OCI-LY1 (cell line): ENCODE results near the gene OR52J3.

ENCODE experiments used
- EZH2 ChIP-seq: fragments of 200-600 bp; sonication (generic), shearing (Covaris generic); IDR thresholded peaks from 2 replicates; pipeline ENCODE4 v1.8.0; 2017; ENCODE audit warnings: borderline replicate concordance, mixed run types, mild to moderate bottlenecking, antibody characterized with exemption, low read length, moderate library complexity, mixed read lengths
- TF ChIP-seq, protein P1 (sequence below): fragments of 200-600 bp; sonication (generic), shearing (Covaris generic); IDR thresholded peaks from 2 replicates; pipeline ENCODE4 v1.5.1; 2017; ENCODE audit warnings: mild to moderate bottlenecking, antibody characterized with exemption, low read length, moderate library complexity, mixed read lengths

- TF ChIP-seq, protein P1, sequence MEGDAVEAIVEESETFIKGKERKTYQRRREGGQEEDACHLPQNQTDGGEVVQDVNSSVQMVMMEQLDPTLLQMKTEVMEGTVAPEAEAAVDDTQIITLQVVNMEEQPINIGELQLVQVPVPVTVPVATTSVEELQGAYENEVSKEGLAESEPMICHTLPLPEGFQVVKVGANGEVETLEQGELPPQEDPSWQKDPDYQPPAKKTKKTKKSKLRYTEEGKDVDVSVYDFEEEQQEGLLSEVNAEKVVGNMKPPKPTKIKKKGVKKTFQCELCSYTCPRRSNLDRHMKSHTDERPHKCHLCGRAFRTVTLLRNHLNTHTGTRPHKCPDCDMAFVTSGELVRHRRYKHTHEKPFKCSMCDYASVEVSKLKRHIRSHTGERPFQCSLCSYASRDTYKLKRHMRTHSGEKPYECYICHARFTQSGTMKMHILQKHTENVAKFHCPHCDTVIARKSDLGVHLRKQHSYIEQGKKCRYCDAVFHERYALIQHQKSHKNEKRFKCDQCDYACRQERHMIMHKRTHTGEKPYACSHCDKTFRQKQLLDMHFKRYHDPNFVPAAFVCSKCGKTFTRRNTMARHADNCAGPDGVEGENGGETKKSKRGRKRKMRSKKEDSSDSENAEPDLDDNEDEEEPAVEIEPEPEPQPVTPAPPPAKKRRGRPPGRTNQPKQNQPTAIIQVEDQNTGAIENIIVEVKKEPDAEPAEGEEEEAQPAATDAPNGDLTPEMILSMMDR, result no peak
- no peak for TF ChIP-seq EZH2
These were observed 38.8 kb upstream of the OR52J3 start for GRCh38 chr11:5007561-5007960.
